GM23338 (cell line): Measurements from ENCODE around the gene F2RL3.

Source experiments
- CREB1 ChIP-seq: fragments of 250-450 bp; sonication (Bioruptor Pico); IDR thresholded peaks from 2 replicates; pipeline ENCODE4 v1.5.0; 2020; ENCODE audit warnings: low read depth, mild to moderate bottlenecking, moderate library complexity
- ETS1 ChIP-seq: IDR thresholded peaks from 2 replicates; pipeline ENCODE4 v1.6.1; 2016; ENCODE audit warnings: antibody characterized with exemption
- EZH2 ChIP-seq: fragments of 200-600 bp; sonication (generic); IDR thresholded peaks from one replicate; pipeline ENCODE4 v1.8.0; 2017; ENCODE audit warnings: antibody characterized with exemption, mild to moderate bottlenecking, low read depth; ENCODE audit not compliant: unreplicated experiment
- EZH2phosphoT487 ChIP-seq: fragments of 200-600 bp; sonication (generic); IDR thresholded peaks from one replicate; pipeline ENCODE4 v1.8.1; 2018; ENCODE audit warnings: antibody characterized with exemption; ENCODE audit not compliant: unreplicated experiment
- JUNB ChIP-seq: IDR thresholded peaks from one replicate; pipeline ENCODE4 v1.6.1; 2016; ENCODE audit warnings: antibody characterized with exemption; ENCODE audit not compliant: unreplicated experiment
- NANOG ChIP-seq: IDR thresholded peaks from 2 replicates; pipeline ENCODE4 v1.6.1; 2016; ENCODE audit warnings: antibody characterized with exemption, borderline replicate concordance
- POLR2AphosphoS5 ChIP-seq: IDR thresholded peaks from 2 replicates; pipeline ENCODE4 v1.6.1; 2016; ENCODE audit warnings: antibody characterized with exemption, low read depth
- REST ChIP-seq: IDR thresholded peaks from one replicate; pipeline ENCODE4 v1.6.1; 2018; ENCODE audit warnings: antibody characterized with exemption; ENCODE audit not compliant: unreplicated experiment
- ZNF114 ChIP-seq: fragments of 250-450 bp; sonication (Bioruptor Pico); IDR thresholded peaks from 2 replicates; pipeline ENCODE4 v1.5.0; 2020; ENCODE audit warnings: mild to moderate bottlenecking, moderate library complexity
- ZNF331 ChIP-seq: fragments of 250-450 bp; sonication (Bioruptor Pico); IDR thresholded peaks from 2 replicates; pipeline ENCODE4 v1.5.0; 2020; ENCODE audit warnings: low read depth, mild to moderate bottlenecking, moderate library complexity
- TF ChIP-seq, protein P1 (sequence below), 2 experiments: fragments of 200-600 bp in 1 of 2; sonication (generic) in 1 of 2; conservative IDR thresholded peaks; 2 replicates each; pipeline versions ENCODE4 v1.5.1 to v1.6.1; 2016 to 2017; ENCODE audit warnings: antibody characterized with exemption in 2 of 2, low read depth in 2 of 2, mild to moderate bottlenecking in 2 of 2, moderate library complexity in 1 of 2

GRCh38 chr19:16927883-16928282 lies 39.1 kb downstream of the F2RL3 start:
- TF ChIP-seq EZH2 (no peak), ETS1 (no peak), CREB1 (CRISPR knock-in tag) (no peak), POLR2AphosphoS5 (no peak), REST (no peak), NANOG (no peak), EZH2phosphoT487 (no peak), ZNF114 (no peak), JUNB (no peak), ZNF331 (CRISPR knock-in tag) (no peak)
- TF ChIP-seq, protein P1, sequence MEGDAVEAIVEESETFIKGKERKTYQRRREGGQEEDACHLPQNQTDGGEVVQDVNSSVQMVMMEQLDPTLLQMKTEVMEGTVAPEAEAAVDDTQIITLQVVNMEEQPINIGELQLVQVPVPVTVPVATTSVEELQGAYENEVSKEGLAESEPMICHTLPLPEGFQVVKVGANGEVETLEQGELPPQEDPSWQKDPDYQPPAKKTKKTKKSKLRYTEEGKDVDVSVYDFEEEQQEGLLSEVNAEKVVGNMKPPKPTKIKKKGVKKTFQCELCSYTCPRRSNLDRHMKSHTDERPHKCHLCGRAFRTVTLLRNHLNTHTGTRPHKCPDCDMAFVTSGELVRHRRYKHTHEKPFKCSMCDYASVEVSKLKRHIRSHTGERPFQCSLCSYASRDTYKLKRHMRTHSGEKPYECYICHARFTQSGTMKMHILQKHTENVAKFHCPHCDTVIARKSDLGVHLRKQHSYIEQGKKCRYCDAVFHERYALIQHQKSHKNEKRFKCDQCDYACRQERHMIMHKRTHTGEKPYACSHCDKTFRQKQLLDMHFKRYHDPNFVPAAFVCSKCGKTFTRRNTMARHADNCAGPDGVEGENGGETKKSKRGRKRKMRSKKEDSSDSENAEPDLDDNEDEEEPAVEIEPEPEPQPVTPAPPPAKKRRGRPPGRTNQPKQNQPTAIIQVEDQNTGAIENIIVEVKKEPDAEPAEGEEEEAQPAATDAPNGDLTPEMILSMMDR (conservative IDR thresholded peaks at IDR 0.05; ENCODE audit: low read depth in 2 of 2), result no peak
